ENCODE measurements around the gene IZUMO1.

The IZUMO1 gene

GRCh38 chr19:48757089-48757675 lies 10.5 kb upstream of the IZUMO1 start:
- no peak for DNase-seq (ENCODE audit: low read depth)

- no peak for DNase-seq (ENCODE audit: low read depth)
Observed at GRCh38 chr19:48756686-48757085, 10.0 kb upstream of the IZUMO1 start.

GRCh38 chr19:48756212-48756611 lies 9.5 kb upstream of the IZUMO1 start:
- DNase-seq (ENCODE audit: low read depth): no peak

DNA sequence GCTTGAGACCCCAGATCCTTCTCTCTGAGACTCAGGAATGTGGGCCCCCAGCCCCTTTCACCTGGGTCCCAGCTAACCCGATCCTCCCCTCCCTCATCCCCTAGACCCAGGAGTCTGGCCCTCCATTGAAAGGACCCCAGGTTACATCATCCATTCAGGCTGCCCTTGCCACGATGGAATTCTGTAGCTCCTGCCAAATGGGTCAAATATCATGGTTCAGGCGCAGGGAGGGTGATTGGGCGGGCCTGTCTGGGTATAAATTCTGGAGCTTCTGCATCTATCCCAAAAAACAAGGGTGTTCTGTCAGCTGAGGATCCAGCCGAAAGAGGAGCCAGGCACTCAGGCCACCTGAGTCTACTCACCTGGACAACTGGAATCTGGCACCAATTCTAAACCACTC lies 9.1 kb upstream of the IZUMO1 start:
- no peak for DNase-seq (ENCODE audit: low read depth)

DNA sequence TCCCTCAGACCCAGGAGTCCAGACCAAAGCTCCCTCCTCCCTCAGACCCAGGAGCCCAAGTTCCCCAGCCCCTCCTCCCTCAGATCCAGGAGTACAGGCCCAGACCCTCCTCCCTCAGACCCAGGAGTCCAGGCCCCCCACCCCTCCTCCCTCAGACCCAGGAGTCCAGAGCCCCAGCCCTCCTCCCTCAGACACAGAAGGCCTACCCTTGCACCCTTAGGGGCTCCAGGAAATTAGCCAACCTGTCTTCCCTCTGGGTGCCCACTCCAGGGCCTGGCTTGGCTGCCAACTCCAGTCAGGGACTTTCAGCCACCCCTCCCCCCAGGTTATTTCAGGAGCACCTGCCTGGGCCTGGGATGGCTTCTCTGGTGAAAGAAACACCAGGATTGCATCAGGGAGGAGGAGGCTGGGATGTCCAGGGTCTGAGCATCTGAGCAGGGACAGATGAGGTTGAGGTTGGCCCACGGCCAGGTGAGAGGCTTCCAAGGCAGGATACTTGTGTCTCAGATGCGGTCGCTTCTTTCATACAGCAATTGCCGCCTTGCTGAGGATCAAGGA lies 8.5 kb upstream of the IZUMO1 start, which contains the start of gene FGF21:
Gene FGF21, plus strand, starts transcription at position 441 of the 558 bp plus-strand sequence. CDS start 713 bp downstream, outside the sequence.
- DNase-seq (ENCODE audit: low read depth): no peak

DNA sequence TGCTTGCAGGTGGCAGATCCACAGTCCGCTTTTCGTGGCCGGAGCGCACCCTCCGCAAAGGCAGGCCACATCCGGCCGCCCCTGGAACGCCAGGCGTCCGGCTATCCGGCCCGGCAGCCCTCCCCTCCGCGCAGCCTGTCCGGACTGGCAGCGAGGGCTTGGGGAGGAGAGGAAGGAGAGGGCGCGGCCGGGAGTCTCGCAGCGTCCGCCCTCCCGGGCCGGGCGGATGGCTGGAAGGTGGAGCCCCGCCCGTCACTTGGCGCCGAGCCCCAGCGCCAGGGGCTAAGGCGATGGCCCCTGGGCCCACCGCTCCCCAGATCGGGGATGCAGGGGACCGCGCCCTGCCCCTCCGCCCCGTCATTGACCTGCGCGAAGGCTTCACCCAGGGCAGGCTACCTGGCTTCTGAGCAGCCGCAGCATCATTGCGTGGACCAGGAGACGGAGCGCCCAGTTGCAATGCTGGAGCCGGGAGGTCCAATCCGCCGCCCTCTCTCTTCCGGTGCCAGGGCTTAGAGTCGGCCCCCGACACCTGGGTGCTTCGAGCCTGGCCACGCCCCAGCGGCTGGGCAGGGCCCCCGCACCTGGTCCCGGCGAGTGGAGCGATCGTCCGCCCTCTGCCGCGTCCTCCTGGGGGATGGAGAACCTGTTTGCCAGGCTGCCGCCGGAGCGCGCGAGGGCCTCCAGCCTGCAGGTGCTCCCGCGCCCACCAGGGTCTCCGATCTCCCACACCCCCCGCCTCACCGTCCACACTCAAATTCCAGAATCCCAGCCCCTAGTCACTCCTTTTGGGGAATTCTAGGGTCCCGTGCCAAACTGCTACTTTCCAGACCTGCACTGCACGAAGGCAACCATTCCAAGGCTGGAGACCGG lies 6.0 kb upstream of the IZUMO1 start, which contains the start of gene FUT1:
Gene FUT1, minus strand, starts transcription at position 146 of the 870 bp plus-strand sequence. CDS start 1,360 bp downstream, outside the sequence.
- no peak for DNase-seq (ENCODE audit: low read depth)

- no peak for DNase-seq (ENCODE audit: low read depth)
Observed at GRCh38 chr19:48751845-48752495, 5.3 kb upstream of the IZUMO1 start.

GRCh38 chr19:48750771-48751504 lies 4.2 kb upstream of the IZUMO1 start:
- no peak for DNase-seq (ENCODE audit: low read depth)

GRCh38 chr19:48750351-48750750 lies 3.6 kb upstream of the IZUMO1 start:
- no peak for DNase-seq (ENCODE audit: low read depth)

GRCh38 chr19:48749571-48750198 lies 3.0 kb upstream of the IZUMO1 start:
- DNase-seq (ENCODE audit: low read depth): no peak

DNA sequence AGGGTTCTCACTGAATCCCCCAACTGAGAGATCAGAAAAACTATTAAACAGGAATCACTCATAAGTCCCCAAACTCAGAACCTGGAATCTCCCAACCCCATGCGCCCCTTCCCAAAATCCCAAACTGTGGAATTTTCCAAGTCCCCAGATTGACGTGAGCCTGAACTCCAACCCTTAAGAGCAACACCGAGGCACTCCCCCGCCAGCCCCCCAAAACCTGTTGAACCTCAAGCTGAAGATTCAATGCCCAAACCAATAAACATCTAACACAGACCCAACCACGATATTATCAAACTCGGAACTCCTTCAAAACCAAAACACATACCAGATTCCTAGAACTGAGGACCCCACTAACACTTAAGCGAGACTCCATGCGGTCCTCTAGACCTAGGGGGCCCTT lies 599 bp downstream of the IZUMO1 start:
- no peak for DNase-seq (ENCODE audit: low read depth)

DNA sequence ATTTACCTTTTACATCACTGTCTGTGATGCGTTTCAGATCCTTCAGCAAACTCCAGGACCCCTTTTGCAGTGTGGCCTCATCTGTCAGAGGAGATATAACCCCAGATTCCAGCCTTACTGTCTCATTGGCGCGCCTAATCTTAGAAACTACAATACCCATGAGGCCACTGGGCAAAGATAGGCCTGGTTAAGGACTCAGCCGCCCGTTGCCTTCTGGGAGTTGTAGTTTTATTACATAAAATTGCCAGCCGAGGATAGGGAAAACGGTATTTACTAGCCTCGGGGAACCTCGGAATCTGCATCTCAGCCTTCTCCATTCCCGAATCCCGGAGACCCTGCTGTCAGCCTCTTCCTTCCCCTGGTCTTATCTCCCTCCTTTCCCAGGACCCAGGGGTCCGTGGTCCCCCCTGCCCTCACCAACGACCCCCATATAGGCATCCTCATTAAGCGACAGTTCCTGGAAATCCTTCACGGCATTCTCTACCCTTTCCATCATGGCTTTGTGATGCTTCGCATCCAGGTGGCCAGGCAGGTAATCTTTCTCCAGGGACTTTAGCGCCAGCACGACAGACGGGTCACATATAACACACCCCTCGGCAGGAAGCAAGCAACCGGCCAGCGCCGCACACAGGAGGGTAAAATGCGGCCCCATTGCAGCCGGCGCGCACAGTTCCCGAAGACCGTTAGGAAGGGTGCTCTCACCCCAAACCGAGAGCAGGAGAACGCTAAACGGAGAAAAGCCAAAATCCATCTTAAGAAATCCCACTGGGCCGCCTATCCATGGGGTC lies 1.3 kb downstream of the IZUMO1 start:
- DNase-seq (ENCODE audit: low read depth): peak; percentile 44

DNA sequence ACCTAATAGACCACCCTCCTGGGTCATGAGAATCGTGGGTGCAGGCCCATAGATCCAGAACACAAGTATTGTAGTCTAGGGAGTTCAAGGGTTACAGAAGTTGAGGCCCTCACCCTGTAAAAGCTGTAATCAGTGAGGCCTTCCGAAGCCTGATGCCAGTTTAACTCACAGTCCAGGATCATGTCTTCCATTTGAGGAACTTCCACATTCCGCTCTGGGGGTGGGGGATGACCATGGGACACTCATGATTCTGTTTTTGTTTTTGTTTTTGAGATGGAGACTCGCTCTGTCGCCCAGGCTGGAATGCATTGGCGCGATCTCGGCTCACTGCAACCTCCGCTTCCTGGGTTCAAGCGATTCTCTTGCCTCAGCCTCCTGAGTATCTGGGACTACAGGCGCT lies 4.6 kb downstream of the IZUMO1 start:
- DNase-seq (ENCODE audit: low read depth): no peak

GRCh38 chr19:48741129-48741999 lies 5.3 kb downstream of the IZUMO1 start:
- no peak for DNase-seq (ENCODE audit: low read depth)

DNA sequence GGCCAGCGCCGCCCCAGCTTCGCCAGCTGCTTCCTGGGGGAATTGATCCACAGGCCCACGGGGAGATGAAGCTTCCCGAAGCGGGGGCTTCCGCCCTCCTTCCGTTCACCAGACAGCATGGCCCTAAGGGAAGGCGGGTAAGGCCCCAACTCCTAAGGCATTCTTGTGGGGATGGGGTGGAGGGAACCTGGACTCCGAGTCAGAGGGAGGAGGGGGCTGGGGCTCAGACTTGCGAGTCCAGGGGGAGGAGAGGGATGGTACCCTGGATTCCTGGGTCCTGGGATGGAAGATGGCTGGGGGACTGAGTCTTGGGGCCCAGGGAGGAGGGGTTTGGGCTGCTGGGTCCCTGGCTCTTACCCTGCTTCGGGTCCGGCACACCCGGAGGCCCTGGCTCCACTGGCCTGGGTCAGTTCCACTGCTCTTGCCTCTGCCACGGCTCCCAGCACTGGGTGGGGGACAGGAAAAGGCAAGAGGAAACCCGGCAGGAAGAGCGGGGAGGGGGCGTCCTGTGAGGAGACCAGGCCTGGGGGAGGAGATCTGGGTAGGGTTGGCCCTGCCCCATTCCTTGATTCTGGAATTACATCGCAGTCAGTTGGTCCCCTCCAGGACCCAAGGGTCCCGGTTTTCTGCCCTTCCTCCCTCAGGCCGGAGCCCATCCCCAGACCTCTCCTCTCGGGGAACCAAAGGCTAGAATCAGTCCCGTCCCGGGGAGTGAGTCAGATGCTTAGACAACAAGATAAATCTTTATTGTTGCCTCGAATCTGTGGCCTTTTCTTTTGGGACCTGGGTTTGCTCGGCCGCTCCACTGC lies 6.3 kb downstream of the IZUMO1 start, which contains the start of gene RASIP1:
Gene RASIP1, minus strand, starts transcription at position 447 of the 809 bp plus-strand sequence. Its CDS starts 328 bp downstream, at position 119.
- DNase-seq (ENCODE audit: low read depth): no peak

DNA sequence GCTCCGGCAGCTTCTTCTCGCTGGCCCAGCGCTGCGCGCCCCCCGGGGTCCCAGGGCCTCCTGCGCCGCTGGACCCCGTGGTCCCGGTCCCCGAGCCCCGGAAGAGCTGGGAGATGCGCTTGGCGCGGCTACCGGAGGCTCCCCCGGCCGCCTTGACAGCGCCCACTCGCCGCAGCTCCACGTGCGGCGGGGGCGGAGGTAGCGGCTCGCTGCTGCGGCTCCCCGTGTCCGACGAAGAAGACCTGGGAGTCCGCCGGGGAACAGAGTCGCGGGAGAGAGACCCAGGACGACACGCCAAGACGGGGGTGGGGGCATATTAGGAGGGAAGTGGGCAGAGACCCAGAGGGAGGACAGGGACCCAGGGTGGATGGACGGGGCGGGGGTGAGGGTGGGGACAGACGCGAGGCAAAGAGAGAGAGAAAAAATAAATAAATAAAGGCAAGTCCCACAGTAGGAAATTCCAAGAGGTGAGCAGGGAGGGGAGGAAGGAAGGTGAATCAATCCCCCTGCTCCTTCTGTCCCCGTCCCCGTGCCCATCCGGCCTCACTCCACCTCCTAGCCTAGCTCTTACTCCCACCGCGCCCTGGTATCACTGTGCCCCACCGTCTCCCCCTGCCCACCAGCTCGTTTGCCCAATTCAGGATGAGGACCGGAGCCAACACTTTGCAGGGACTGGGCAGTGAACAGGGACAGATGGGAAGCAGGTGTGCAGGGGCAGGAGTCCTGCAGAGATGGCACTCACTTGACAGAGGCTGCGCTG lies 7.1 kb downstream of the IZUMO1 start:
- DNase-seq (ENCODE audit: low read depth): no peak

DNA sequence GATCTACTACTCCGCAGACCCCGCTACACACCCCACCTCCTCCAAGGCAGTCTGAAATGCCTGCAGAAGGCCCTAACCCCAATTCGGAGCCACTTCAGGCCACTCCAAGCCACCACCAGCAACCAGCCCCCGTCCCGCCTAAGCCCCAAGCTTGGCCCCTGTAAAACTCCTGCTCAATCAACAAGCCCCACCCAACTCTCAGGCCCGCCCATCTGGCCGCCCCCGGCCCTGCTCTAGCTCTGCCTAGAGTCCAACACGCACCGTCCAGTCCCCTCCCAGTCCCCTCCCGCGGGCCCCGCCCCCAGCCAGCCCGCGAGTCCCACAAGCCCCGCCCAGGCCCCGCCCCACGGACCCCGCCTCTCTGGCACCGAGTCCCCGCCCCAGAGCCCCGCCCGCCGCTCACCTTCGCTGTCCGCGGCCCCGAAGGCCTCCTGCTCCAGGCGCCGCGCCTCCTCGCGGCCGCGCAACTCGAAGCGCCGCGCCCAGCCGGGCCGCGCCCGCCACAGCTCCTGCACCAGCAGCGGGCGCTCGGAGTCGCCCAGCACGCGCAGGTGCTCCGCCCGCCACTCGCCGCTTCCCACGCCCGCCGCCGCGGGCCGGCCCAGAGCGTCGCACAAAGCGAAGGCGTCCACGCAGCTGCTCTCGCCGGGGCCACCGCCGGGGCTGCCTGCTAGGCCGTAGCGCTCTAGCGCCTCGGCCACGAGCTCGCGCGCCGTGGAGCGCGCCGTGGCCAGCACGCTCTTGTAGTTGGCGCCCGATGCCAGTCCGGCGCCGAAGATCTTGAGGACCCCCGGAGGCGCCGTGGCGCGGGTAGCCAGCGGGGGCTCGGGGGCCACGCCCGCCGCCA lies 7.9 kb downstream of the IZUMO1 start:
- peak; percentile 19 for DNase-seq (ENCODE audit: low read depth)

Measured in stromal cell of bone marrow (primary cell).